IMR-90 (cell line): Measurements from ENCODE around the gene SYPL2. TPM values are rescaled to one million over a fixed set of nuclear protein-coding genes. Genes with fewer than 3 reads are reported as not detected.

ENCODE experiments used
- ATAC-seq: fragments of 200-7000 bp; cut with Tn5 transposase; 2 replicates; pipeline ENCODE4 v1.9.1; 2020; ENCODE audit warnings: low read depth, mild to moderate bottlenecking, moderate library complexity
- BruUV-seq: library from RNA; stranded (reverse); fragments of 400-500 nt; replicated peaks from 2 replicates; lab custom pipeline; 2021; lab: Mats Ljungman, UMichigan
- CTCF ChIA-PET: fragments of 300-600 bp; formaldehyde crosslinking; extraction: SDS; loops from one replicate; lab custom pipeline; 2021; ENCODE audit warnings: antibody characterized with exemption; lab: Yijun Ruan, JAX
- POLR2A ChIA-PET: fragments of 300-600 bp; sonication (Branson Sonifier 250); formaldehyde crosslinking; loops from one replicate; lab custom pipeline; 2022; ENCODE audit warnings: antibody characterized with exemption; ENCODE audit not compliant: unreplicated experiment; lab: Charles Lee
- DNase-seq: peaks from one replicate; pipeline ENCODE4 v3.0.0; 2013
- H2AFZ ChIP-seq: replicated peaks from 2 replicates; pipeline ENCODE3; 2013; ENCODE audit warnings: low read length, mild to moderate bottlenecking; ENCODE audit not compliant: poor library complexity
- H2AK5ac ChIP-seq: 2 replicates; pipeline ENCODE4 v1.6.1; 2013; ENCODE audit warnings: low read depth, low read length, inconsistent platforms
- H2AK9ac ChIP-seq: replicated peaks from 2 replicates; pipeline ENCODE3; 2013; ENCODE audit warnings: mild to moderate bottlenecking, low read depth, low read length, moderate library complexity; ENCODE audit not compliant: poor library complexity
- H2BK120ac ChIP-seq: 2 replicates; pipeline ENCODE4 v1.6.1; 2013; ENCODE audit warnings: low read depth, low read length, inconsistent platforms
- H2BK15ac ChIP-seq: 3 replicates; pipeline ENCODE4 v1.6.1; 2013; ENCODE audit warnings: low read depth, low read length, inconsistent platforms
- H2BK20ac ChIP-seq: 2 replicates; pipeline ENCODE4 v1.6.1; 2013; ENCODE audit warnings: low read depth, mild to moderate bottlenecking, inconsistent platforms, low read length, moderate library complexity
- H2BK5ac ChIP-seq: 2 replicates; pipeline ENCODE4 v1.6.1; 2013; ENCODE audit warnings: mild to moderate bottlenecking, low read depth, low read length, inconsistent platforms; ENCODE audit not compliant: poor library complexity, severe bottlenecking
- H3K14ac ChIP-seq: replicated peaks from 2 replicates; pipeline ENCODE4 v1.6.1; 2013; ENCODE audit warnings: low read depth, low read length, inconsistent platforms
- H3K18ac ChIP-seq: 2 replicates; pipeline ENCODE4 v1.6.1; 2013; ENCODE audit warnings: low read depth, low read length, control low read depth
- H3K23ac ChIP-seq: 2 replicates; pipeline ENCODE4 v1.6.1; 2013; ENCODE audit warnings: low read depth, low read length, inconsistent platforms
- H3K27ac ChIP-seq: 2 replicates; pipeline ENCODE4 v1.5.1; 2013; ENCODE audit warnings: mild to moderate bottlenecking, control low read depth, low read length; ENCODE audit not compliant: insufficient read depth
- H3K27me3 ChIP-seq: 2 replicates; pipeline ENCODE4 v1.6.1; 2013; ENCODE audit warnings: low read length; ENCODE audit not compliant: control insufficient read depth, insufficient read depth
- H3K36me3 ChIP-seq: 2 replicates; pipeline ENCODE4 v1.6.1; 2013; ENCODE audit warnings: low read length, mixed read lengths; ENCODE audit not compliant: control insufficient read depth, insufficient read depth
- H3K4ac ChIP-seq: 2 replicates; pipeline ENCODE4 v1.6.1; 2013; ENCODE audit warnings: low read depth, low read length, inconsistent platforms
- H3K4me1 ChIP-seq: 2 replicates; pipeline ENCODE4 v1.6.1; 2013; ENCODE audit warnings: low read length, mixed read lengths; ENCODE audit not compliant: control insufficient read depth, insufficient read depth
- H3K4me2 ChIP-seq: 2 replicates; pipeline ENCODE4 v1.6.1; 2013; ENCODE audit warnings: low read depth, mild to moderate bottlenecking, control low read depth, low read length, moderate library complexity
- H3K4me3 ChIP-seq: 2 replicates; pipeline ENCODE4 v1.5.1; 2013; ENCODE audit warnings: low read depth, mild to moderate bottlenecking, control low read depth, low read length, moderate library complexity; ENCODE audit not compliant: insufficient read depth
- H3K56ac ChIP-seq: 2 replicates; pipeline ENCODE4 v1.6.1; 2013; ENCODE audit warnings: low read length, inconsistent platforms; ENCODE audit not compliant: insufficient read depth; ENCODE audit errors: extremely low read depth
- H3K79me1 ChIP-seq, 2 experiments: 2 replicates each; pipeline ENCODE4 v1.6.1; 2013; ENCODE audit warnings: low read length in 2 of 2, inconsistent platforms in 1 of 2, low read depth in 1 of 2
- H3K9ac ChIP-seq: 2 replicates; pipeline ENCODE4 v1.6.1; 2013; ENCODE audit warnings: low read depth, low read length, control low read depth
- H3K9me1 ChIP-seq: 2 replicates; pipeline ENCODE4 v1.6.1; 2013; ENCODE audit warnings: low read length, inconsistent platforms; ENCODE audit not compliant: insufficient read depth
- H3K9me3 ChIP-seq: 2 replicates; pipeline ENCODE4 v1.6.1; 2013; ENCODE audit warnings: low read length; ENCODE audit not compliant: control insufficient read depth, insufficient read depth
- H4K20me1 ChIP-seq: 2 replicates; pipeline ENCODE4 v1.6.1; 2013; ENCODE audit warnings: low read length, inconsistent platforms; ENCODE audit not compliant: insufficient read depth
- H4K5ac ChIP-seq: 2 replicates; pipeline ENCODE4 v1.6.1; 2013; ENCODE audit warnings: mild to moderate bottlenecking, low read depth, low read length, control low read depth
- H4K8ac ChIP-seq, 2 experiments: 2 replicates each; pipeline ENCODE4 v1.6.1; 2013; ENCODE audit warnings: low read depth in 2 of 2, low read length in 2 of 2, control low read depth in 1 of 2, inconsistent platforms in 1 of 2
- H4K91ac ChIP-seq: 2 replicates; pipeline ENCODE4 v1.6.1; 2013; ENCODE audit warnings: low read depth, low read length, inconsistent platforms; ENCODE audit not compliant: insufficient read depth
- FOS ChIP-seq: fragments of 150-350 bp; IDR thresholded peaks from 2 replicates; pipeline ENCODE4 v1.6.1; 2016; ENCODE audit warnings: low read depth, low read length
- WGBS, 2 experiments: methylation state at CpG; one replicate each; pipeline versions ENCODE4 v1.1.5 to v1.1.7; 2013; ENCODE audit warnings: missing lambda C conversion rate in 2 of 2; ENCODE audit not compliant: insufficient read length in 1 of 2; ENCODE audit errors: extremely low coverage in 2 of 2; 5-methylcytosine and 5-hydroxymethylcytosine counted together
- dilution Hi-C: fragments of 300-500 bp; cut with HindIII; formaldehyde crosslinking; loops from one replicate; pipeline ENCODE4 v1.14.3; 2018; ENCODE audit warnings: low sequenced_read_pairs; ENCODE audit not compliant: unreplicated experiment
- in situ Hi-C: fragments of 300-500 bp; cut with MboI; formaldehyde crosslinking; loops from 3 replicates; pipeline ENCODE4 v1.14.3; 2019; ENCODE audit warnings: low sequenced_read_pairs, inconsistent platforms, mixed read lengths
- intact Hi-C: fragments of 100-400 bp; cut with micrococcal nuclease; formaldehyde crosslinking; loops from 2 replicates; pipeline ENCODE4 v1.10.0; 2022
- polyA plus RNA-seq, 3 experiments: library from polyadenylated mRNA; depleted of rRNA; stranded (reverse); fragments of >200 nt; gene quantifications; 2 replicates each; pipeline ENCODE4 v1.2.3, GENCODE V29; 2012; ENCODE audit warnings: low replicate concordance in 1 of 3
- total RNA-seq: library from RNA; depleted of rRNA; stranded (reverse); fragments of >200 nt; gene quantifications from 2 replicates; pipeline ENCODE4 v1.2.3, GENCODE V29; 2012

The SYPL2 gene
- total and polyA plus RNA-seq, 2 of the 4 experiments (the other 2 are of a cell fraction) = under 0.01 to 0.65 TPM

- Histone ChIP-seq H3K23ac (no peak overlapping the region), H2AK9ac (peak overlapping the region; percentile 70), H3K4me1 (peaks cover 6% of the 10 kb centered on the region), H4K8ac (no peak overlapping the region), H2BK120ac (no peak overlapping the region), H3K18ac (no peak overlapping the region), H4K20me1 (peaks cover 2% of the 10 kb centered on the region; the same call in 1 of the 2 replicates), H2BK15ac (no peak overlapping the region), H3K9ac (no peak overlapping the region), H2AK5ac (no peak overlapping the region), H2BK5ac (no peak overlapping the region), H3K36me3 (peaks cover 21% of the 10 kb centered on the region), H3K4me2 (no peak overlapping the region), H3K79me1 (peaks cover 15 to 21% of the 10 kb centered on the region in 2 experiments), H3K9me1 (peaks cover 8% of the 10 kb centered on the region), H2BK20ac (no peak overlapping the region), H4K91ac (no peak overlapping the region), H3K4me3 (no peak overlapping the region), H3K9me3 (no peaks in the 10 kb centered on the region), H3K27me3 (no peaks in the 10 kb centered on the region), H3K27ac (no peak overlapping the region), H2AFZ (no peak overlapping the region), H3K14ac (no peak overlapping the region), H4K5ac (no peak overlapping the region), H3K4ac (no peak overlapping the region), H3K56ac (no peak overlapping the region)
- DNase-seq (no peak), ATAC-seq (no peak)
- 96% methylated on average over 5 of the region's 8 CpGs; no CpG with 5 or more reads in 1 of the 2 experiments for WGBS, 2 experiments
- dilution Hi-C loops = no loop called here
- CTCF ChIA-PET = interaction anchor here (0.6 to 8.5 kb wide), 7 partner anchors 8 to 309 kb away, joined by 3 to 75 read pairs (median 4); partner anchors contain the start of gene AMIGO1
- no TSS peak for BruUV-seq
- intact Hi-C loops = no loop called here
- in situ Hi-C loops = no loop called here
- POLR2A ChIA-PET = no interaction called here
- no peak for TF ChIP-seq FOS
Measured at GRCh38 chr1:109491372-109491771, 25.0 kb downstream of the SYPL2 start.
